Measurements from ENCODE around the gene FILIP1.

DNA sequence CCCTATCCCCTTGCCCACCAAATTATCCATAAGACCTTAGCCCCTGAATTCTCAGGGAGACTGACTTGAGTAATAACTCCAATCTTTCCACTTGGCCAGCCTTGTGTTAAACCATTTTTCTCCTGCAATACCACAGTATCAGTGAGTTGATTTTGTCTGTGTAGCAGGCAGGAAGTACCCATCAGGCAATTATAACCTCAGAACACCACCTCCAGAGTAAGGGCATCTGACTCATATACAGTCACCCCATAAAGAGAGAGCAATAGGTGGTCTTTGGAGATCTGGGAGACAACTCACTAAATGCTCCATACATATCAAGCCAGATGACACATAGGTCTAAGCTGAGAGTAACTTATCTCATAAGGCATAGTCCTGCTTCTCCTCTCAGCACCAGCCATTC is 83.7 kb downstream of the FILIP1 start:
- no peak for TF ChIP-seq POLR2A (IDR thresholded peaks at IDR 0.05)
- TF ChIP-seq, protein P1, sequence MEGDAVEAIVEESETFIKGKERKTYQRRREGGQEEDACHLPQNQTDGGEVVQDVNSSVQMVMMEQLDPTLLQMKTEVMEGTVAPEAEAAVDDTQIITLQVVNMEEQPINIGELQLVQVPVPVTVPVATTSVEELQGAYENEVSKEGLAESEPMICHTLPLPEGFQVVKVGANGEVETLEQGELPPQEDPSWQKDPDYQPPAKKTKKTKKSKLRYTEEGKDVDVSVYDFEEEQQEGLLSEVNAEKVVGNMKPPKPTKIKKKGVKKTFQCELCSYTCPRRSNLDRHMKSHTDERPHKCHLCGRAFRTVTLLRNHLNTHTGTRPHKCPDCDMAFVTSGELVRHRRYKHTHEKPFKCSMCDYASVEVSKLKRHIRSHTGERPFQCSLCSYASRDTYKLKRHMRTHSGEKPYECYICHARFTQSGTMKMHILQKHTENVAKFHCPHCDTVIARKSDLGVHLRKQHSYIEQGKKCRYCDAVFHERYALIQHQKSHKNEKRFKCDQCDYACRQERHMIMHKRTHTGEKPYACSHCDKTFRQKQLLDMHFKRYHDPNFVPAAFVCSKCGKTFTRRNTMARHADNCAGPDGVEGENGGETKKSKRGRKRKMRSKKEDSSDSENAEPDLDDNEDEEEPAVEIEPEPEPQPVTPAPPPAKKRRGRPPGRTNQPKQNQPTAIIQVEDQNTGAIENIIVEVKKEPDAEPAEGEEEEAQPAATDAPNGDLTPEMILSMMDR (IDR thresholded peaks at IDR 0.05), result no peak

Measured in stomach (tissue), 4 donors.